ENCODE measurements around the gene GPD2.
"Not testable (repeated sequence)": the region's sequence is repeated elsewhere in the genome, so short reads cannot be mapped to it uniquely, and the experiment has no call there.

GPD2 gene

DNA sequence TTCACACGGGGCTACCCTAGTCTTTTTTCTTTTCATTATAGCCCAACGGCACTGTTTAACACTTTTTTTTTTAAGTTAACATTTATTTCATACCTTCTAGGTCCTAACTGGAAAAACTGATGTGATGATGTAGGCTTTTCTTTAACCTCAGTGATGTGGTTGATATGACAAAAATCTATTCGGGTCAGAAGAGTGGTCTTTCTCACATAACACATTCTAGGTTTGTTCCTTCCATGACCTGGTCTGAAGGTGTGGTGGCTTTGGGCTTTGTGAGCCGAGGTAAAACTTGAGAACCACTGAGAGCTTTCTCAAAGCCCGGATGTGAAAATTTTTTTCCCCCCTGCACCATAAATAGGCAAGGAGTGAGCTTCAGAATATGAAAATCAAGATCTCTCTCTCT lies 44.2 kb downstream of the GPD2 start:
- no peak for DNase-seq

DNA sequence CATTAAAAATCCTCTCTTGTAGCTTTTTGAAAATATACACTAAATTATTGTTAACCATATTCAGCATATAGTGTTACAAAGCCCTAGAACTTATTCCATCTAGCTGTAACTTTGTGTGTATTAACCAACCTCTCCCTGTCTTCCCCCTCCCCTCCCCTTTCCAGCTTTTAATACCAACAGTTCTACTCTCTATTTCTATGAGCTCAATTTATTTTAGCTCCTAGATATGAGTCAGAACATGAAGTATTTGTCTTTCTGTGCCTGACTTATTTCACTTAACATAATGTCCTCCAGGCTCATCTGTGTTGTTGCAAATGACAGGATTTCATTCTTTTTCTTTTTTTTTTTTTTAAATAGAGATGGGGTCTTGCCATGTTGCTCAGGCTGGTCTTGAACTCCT lies 45.1 kb downstream of the GPD2 start:
- DNase-seq: no peak

DNA sequence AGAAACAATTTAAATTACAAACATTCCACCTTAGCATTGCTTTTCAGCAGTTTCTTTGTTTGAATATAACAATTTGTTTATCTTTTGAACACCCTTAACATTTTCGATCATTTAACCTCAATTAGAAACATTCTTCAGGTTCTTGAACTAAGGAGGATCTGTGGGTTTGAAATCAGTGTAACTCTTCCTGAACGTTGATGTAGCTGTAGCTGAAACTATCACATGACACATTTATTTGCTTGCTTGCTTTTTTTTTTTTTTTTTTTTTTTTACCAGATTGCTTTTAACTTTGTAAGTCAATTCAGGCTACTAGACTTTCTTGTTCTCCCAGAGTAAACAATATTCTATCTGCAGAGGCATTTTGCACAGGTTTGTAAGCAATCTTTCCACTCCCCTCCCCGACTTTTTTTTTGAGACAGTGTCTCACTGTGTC lies 47.6 kb downstream of the GPD2 start:
- no peak for DNase-seq

DNA sequence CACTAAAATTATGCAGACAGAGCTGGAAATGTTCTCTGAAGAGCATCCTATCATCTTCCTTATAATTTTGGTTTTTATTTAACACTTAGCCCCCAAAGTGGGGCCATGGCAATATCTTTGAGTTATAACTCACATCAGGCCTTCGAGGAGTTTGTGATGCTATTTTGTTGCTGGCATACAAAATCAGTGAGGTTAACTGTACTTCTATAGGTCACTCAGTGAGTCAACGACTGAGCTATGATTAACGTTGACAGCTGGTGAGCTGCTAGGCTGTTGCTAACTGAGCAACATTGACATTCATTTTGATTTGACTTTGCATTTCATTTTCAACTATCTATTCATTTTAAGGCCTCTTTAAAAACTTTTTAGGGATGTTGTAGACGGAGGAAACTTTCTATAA lies 50.0 kb downstream of the GPD2 start:
- DNase-seq: no peak

DNA sequence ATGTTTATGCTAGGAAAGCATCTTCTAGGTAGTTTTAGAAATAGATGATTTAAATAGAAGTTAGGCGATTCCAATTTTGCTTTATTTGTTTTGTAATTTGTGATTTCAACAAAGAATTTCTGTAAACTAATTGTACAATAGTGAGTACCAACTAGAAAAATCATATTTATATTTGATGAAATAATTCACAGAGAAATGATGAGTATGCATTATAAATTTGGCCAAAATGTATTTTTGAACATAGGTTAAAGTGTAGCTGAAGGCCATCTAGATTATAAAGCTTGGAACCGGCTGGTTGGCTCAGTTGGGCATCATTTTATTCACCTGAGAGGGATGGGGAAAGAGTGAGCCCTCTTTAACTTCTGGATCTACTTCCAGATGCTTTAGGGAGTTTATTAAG lies 50.4 kb downstream of the GPD2 start:
- no peak for DNase-seq

DNA sequence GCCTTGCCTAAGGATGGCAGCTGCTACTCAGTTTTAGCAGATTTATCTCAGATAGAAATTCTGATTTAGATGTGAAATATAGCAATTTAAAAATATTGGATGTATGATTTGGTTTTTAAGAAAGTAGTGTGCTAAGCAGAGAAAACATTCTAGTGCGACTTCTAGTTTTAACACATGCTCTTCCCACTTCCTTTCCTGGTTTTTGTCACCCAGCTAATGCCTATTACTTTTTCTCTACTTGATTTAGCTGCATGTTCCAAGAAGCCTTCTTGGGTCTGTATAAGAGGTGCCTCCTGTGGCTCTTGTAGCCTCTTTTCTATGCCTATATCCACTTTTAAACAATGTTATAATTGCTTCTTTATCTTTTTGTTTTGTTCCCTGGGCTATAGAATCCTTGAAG lies 53.0 kb downstream of the GPD2 start:
- no peak for DNase-seq

DNA sequence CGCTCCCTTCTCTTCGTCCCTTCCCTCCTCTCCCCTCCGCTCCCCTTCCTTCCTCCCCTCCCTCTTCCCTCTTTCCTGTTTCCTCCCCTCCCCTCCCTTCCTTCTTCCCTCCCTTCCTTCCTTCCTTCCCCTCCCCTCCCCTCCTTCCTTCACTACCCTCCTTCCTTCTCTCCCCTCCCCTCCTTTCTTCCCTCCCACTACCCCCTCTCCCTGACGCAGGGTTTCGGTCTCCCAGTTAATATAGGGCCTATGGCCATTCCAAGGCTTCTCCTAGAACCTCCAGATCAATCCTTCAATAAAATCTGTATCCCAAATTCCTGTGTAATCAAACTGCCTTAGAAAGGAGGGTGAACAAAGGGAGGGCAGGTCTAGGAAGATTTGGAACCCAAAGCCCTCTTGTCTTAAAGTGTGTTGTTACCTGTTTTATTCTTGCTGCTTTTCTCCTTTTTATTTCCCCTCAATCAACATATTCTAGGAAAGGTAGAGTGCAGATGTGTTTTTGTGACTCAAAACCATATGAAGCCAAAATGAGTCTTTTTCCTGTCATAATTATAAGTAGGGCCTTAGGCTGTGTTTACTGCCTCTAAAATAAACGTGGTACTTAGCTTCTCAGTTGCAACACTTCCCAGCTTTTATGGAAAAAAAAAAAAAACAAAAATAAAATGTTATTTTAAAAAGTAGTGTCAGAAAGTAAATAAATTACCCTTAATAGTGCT lies 53.7 kb downstream of the GPD2 start:
- DNase-seq: no peak

DNA sequence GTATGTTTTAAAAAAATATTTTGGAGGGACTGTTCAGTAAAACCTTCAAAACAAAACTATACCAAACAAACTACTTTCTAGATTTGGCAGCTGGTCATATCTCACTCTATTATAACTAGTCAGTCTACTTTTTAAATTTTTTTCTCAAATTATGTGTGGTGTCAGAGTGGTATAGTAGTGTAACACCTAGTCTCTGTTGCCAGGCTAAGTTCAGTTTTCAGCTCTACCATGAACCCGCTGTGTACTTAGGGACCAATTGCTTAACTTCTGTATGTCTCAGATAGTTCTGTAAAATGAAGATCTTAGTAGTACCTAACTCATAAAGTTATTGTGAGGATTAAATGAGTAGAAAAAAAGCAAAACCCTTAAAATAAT lies 54.3 kb downstream of the GPD2 start:
- no peak for DNase-seq

DNA sequence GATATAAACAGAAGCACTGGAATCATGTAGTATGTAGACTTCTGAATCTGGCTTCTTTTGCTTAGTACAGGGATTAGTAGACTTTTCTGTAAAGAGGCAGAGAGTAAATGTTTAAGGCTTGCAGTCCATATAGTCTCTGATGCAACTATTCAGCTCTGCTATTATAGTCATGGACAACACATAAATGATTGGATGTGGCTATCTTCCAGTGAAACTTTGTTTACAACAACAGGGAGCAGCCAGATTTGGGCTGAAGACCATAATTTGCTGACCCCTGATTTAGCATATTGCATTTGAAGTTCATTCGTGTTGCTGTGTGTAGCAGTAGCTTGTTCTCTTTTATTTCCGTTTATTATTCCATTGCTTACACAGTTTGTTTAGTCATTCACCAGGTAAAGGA lies 55.0 kb downstream of the GPD2 start:
- no peak for DNase-seq

DNA sequence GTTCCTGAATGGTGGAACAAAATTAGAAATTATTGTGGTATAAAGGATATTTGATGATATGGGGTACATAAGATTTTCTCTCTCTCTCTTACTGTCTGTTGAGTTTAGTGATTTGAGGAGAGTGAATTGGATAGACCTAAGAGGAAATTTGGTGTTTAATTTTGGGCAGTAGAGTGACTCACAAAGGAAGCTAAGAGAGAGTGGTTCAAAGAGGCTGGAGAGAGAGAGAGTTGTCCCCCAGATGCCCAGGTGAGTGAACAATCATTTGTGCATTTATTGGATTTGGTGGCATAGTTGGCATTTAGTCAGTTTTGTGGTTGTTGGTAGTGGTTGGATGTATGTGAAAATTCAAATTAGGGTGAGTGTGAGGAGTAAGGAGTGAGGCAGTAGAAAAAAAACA lies 56.8 kb downstream of the GPD2 start:
- no peak for DNase-seq

DNA sequence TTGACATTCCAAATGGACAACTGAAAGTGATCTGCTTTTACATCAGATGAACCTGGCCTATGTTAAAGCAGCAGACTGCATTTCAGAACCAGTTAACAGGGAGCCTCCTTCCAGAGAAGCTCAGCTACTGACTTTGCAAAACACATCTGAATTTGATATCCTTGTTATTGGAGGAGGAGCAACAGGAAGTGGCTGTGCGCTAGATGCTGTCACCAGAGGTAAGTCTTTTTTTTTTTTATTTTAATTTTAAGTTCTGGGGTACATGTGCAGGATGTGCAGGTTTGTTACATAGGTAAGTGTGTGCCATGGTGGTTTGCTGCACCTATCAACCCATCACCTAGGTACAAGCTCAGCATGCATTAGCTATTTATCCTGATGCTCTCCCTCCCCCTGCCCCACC lies 59.8 kb downstream of the GPD2 start:
- DNase-seq: not testable (repeated sequence)

DNA sequence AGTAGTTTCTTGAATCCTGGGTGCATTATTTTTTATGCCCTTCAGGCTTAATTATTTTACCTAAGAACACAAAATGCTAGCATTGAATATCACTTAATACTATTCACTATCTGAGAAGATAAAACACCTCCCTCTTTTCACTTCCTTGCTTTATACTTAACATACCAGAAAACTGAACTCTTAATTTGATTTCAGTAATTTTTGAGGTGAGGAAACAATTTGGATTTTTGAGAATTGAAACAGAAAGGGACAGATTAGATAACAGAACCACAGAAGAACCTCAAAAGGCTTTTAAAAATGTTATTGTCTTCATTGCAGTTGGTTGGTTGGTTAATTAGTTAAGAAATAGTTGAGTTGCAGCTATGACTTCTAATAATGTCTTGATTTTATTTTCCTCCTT lies 69.5 kb downstream of the GPD2 start:
- DNase-seq: no peak

DNA sequence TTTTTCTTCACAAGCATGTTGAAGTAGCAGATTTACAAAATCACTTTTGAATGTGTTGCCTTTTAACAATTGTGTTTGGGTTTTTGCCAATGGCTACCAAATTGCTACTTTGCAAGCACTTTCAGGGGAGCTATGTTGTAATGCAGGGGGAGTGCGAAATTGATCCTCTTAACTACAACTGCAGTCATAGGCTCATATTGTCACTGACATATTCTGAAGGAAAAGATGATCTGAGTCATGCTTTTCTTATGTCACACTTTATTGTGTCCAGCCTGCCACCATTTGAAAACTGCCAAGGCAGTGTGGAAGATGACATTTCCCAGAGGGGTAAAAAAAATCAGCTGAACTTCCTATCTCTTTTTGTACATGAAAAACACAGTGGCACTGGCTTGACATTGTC lies 74.9 kb downstream of the GPD2 start:
- DNase-seq: no peak

DNA sequence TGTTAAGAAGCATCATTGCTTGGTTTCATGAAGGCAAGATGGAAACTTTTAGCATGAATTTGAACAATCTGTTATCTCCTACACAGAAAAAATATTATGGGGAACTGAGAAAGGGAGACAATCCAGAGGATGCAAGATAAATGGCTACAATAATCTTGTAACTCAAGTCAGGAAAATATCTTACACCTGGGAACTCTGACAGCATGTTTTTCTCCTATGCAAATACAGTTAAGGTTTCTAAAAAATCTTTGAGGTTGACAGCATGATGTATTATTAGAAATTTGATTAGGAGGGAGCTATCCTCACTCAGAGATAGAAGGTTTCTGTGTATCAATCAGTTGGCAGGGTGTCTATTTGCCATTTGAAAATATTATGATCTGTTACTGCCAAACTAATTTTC lies 75.6 kb downstream of the GPD2 start:
- DNase-seq: no peak

DNA sequence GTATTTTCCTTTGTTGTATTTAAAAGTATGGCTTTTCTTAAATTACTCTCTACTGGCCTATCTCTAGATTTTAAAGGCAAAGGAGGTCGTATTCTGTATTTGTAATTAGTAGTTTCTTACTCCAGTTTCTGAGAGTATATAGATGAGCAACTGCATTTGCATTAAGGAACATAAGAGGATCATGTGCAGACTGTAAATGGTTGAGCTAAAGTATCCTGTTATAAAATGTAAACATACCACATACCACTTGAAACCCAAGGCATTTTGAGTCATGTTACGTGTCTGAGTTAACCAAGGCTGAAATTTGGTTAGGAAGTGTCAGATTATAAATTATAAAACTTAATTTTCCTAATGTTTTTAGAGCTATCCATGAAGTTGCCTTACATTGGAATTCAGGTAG lies 76.3 kb downstream of the GPD2 start:
- no peak for DNase-seq

DNA sequence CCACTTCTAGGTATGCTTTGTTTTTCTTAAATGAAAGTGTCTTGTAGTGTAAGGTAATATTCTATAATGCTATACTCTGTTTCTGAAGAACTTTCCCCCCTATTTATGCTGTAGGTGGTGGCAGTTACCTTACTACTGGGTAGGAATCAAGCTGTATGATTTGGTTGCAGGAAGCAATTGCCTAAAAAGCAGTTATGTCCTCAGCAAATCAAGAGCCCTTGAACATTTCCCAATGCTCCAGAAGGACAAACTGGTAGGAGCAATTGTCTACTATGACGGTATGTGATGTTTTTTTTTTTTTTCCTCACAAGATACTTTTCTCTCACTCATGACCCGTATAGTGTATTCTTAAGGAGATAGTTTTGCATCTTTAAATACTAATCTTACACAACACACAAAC lies 77.0 kb downstream of the GPD2 start:
- DNase-seq: no peak

DNA sequence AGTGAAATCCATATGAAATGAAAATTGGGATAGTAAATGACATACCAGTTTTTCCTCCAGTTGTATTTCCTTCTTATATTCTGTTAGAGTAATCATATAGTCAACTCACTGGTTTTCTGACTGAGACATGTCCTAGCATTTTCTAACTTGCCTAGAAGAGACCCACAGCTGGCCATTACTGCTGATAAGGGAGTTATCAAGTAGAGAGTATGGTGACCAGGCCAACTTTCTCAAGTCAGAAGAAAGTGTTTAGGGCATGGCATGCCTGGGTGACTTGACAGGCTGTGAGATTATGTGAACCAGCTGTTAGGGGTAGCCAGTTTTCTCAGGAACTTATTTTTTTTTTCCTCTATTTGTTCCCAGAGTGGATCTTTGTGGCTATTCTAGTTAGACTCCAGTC lies 81.2 kb downstream of the GPD2 start:
- no peak for DNase-seq

DNA sequence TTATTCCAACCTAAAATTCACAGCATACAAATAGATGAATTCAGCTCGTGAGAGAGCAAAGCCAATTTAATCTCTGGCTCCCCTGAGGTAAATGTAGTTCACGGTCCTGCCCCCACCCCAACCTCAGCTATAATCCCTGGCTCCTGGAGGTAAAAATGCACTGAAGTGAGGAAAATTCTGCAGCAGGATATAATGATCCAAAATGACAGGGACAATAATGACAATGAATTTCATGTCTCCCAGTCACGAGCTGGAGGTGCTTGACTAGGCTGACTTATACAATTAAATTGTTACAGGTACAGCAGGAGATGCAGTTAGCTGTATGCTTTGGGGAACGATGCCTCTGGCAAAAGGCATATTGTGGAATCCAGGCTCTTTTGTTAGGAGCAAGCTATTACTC lies 82.0 kb downstream of the GPD2 start:
- no peak for DNase-seq

DNA sequence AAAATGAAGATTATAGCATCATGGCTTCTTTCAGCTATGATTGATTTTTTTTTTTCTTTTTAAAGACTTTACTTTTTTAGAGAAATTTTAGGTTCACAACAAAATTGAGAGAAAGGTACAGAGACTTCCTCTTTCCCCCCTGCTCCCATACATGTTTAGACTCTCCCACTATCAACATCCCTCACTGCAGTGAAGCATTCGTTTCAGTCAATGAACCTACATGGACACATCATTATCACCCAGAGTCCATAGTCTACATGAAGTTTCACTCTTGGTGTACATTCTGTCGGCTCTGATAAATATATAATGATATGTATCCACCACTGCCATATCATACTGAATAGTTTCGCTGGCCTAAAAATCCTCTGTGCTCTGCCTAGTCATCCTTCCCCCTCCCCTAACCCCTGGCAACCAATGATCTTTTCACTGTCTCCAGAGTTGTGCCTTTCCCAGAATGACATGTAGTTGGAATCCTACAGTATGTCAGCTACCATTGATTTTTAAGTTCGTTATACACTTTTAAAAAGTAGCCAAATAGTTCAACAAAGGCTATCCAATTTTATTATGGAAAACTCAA lies 86.8 kb downstream of the GPD2 start:
- DNase-seq: no peak

DNA sequence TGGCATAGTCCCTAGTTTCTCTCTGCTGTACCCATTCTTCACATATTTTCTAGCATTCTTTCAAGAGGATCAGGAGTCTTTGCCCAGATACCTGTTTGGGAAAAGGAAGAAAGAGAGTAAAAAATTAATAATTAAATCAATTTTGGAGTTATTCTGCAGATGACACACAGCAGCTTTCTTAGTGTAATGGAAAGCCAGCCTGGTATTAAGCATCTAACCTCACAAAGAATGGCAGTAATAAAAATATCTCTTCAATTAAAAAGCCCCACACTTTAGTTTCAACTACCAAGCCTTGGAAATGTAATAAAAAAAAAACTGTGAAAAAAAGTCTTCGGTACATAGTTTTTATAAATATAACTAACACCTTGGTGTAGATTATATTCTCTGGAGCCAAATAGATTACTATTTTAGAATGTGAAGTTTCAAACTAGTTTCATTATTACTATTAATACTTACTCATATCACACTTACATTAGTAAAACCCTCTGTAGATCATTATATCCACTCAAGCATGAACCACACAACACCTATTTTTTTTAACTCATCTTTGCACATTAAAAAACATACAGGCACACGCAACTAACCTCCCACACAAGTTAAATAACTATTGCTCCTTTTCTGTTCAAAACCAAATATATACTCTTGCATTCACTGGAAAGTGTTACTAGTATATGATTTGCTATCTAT lies 90.9 kb downstream of the GPD2 start:
- DNase-seq: no peak

DNA sequence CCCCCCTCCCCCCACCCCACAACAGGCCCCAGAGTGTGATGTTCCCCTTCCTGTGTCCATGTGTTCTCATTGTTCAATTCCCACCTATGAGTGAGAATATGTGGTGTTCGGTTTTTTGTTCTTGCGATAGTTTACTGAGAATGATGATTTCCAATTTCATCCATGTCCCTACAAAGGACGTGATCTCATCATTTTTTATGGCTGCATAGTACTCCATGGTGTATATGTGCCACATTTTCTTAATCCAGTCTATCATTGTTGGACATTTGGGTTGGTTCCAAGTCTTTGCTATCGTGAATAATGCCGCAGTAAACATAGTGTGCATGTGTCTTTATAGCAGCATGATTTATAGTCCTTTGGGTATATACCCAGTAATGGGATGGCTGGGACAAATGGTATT lies 92.4 kb downstream of the GPD2 start:
- not testable (repeated sequence) for DNase-seq

DNA sequence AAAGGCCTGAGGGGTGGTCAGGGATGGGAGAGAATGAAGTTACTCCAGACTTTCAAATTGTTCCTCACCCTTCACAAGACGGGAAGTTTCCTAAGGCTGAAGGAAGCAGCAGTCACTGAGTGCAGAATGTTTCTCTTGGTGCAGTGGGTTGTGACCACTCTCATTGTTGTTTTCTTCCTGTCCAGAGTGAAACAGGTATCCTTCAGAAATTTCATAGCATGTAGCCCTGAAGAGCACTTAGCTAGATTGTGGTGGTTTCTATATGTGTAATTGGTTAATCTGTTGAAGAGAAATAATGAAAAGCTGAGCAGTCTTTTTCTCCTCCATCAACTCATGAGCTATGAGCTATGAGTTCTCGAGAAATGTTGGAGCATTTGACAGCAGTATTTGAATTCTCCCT lies 96.8 kb downstream of the GPD2 start:
- no peak for DNase-seq

DNA sequence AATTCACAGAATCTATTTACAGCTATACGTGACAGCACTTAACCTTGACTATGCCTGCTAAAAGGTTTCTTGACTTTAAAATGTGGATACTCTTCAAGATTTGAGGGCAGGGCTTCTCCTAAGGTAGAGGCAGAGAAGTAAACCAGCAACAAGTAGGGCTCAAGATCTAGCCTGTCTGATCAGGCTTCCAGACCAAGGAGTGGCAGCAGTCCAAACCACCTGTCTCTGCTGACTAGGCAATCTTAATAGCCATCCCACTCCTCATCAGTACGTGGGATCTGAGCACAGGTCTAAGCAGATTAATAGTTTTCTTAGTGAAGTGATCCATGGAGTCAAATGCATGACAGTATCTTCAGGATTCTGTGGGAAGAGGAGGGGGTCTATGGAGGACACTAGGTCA lies 100.4 kb downstream of the GPD2 start:
- DNase-seq: no peak

DNA sequence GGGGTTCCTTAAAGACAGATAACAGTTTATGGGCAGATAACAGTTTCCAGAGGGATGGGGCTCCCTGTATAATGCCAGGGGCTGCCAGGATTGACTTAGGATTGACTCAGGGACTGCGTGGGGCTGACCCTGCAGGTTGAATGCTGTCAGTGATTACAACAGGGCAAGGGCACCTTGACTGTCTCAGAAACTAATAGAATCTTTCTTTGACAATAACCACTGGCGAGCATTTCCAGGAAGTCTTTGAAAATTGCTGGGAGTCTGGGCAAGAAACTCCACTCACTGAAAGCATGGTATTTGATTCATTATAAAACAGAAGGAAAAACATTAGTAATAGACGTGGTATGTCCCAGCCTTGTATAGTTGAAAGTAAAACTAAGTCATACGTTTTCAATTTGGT lies 101.0 kb downstream of the GPD2 start:
- no peak for DNase-seq

DNA sequence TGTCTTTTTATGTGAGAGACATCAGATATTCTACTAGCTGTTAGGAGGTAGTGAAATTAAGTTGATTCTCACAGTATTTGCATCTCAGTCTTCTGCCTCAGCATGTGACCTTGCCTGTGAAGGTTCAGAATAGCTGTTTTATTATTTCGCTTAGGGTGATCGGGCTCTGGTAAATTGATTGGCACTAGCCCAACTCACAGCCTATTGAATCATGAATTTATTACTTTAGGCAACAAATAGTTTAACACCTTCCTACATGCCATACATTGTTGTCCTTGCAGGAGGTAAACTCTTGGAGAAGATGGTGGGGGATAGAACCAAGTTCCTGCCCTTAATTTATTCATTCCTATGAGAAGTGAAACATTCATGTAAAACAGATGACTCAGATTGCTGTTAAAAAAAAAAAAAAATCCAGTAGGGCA lies 101.9 kb downstream of the GPD2 start:
- DNase-seq: no peak

All from SHP77 (cell line).